AG04449 (cell line): Measurements from ENCODE around the gene HES4.
A peak's percentile ranks its signal among the peaks of the same experiment; 100 is the strongest.
"Not testable (repeated sequence)": the region's sequence is repeated elsewhere in the genome, so short reads cannot be mapped to it uniquely, and the experiment has no call there.

Experiments used
- CTCF ChIA-PET: fragments of 350-600 bp; formaldehyde crosslinking; extraction: SDS; loops from one replicate; lab custom pipeline; 2021; ENCODE audit warnings: antibody characterized with exemption; lab: Yijun Ruan, JAX
- POLR2A ChIA-PET: fragments of 400-600, 350-600 bp; formaldehyde crosslinking; extraction: SDS; loops from one replicate; lab custom pipeline; 2020; ENCODE audit warnings: antibody characterized with exemption, inconsistent platforms; lab: Yijun Ruan, JAX
- DNase-seq: peaks from one replicate; pipeline ENCODE4 v3.0.0-alpha.2; 2010; ENCODE audit warnings: low read depth, low spot score
- H3K4me3 ChIP-seq: 2 replicates; pipeline ENCODE4 v1.5.1; 2011; ENCODE audit warnings: low read depth, mild to moderate bottlenecking, control low read depth, low read length
- TF ChIP-seq, protein P1 (sequence below): IDR thresholded peaks from one replicate; pipeline ENCODE4 v1.5.1; 2011; ENCODE audit warnings: mild to moderate bottlenecking, moderate library complexity, low read length, control low read depth, inconsistent platforms; ENCODE audit not compliant: insufficient read depth; ENCODE audit errors: missing control alignments

HES4 gene

GRCh38 chr1:993379-993995 is 6.4 kb downstream of the HES4 start:
- TF ChIP-seq, protein P1, sequence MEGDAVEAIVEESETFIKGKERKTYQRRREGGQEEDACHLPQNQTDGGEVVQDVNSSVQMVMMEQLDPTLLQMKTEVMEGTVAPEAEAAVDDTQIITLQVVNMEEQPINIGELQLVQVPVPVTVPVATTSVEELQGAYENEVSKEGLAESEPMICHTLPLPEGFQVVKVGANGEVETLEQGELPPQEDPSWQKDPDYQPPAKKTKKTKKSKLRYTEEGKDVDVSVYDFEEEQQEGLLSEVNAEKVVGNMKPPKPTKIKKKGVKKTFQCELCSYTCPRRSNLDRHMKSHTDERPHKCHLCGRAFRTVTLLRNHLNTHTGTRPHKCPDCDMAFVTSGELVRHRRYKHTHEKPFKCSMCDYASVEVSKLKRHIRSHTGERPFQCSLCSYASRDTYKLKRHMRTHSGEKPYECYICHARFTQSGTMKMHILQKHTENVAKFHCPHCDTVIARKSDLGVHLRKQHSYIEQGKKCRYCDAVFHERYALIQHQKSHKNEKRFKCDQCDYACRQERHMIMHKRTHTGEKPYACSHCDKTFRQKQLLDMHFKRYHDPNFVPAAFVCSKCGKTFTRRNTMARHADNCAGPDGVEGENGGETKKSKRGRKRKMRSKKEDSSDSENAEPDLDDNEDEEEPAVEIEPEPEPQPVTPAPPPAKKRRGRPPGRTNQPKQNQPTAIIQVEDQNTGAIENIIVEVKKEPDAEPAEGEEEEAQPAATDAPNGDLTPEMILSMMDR = no peak
- DNase-seq = no peak
- H3K4me3 ChIP-seq = no peak overlapping the region
- ChIA-PET POLR2A (no interaction called here), CTCF (interaction anchor here (0.7 to 7.2 kb wide), 7 partner anchors 9 to 89 kb away, joined by 3 to 86 read pairs (median 4); partner anchors contain the start of gene PERM1)

DNA sequence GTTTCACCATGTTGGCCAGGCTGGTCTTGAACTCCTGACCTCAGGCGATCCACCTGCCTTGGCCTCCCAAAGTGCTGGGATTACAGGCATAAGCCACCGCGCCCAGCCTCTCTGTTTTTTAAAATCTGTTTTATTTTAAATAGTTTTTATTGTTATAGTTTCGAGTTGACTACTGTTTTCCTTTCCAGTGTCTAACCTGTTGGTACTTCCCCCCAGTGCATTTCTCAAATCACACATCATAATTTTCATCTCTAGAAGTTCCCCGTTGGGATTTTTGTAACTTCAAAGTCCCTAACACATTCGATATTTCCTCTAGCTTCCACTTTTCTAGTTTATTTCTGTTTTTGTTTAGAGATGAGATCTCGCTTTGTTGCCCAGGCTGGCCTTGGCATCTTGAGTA is 7.5 kb downstream of the HES4 start:
- no peak for DNase-seq
- ChIA-PET CTCF (interaction anchor here (0.5 to 7.2 kb wide), 6 partner anchors 9 to 71 kb away, joined by 3 to 86 read pairs (median 5); partner anchors contain the start of gene PERM1), POLR2A (no interaction called here)
- H3K4me3 ChIP-seq = no peak overlapping the region
- TF ChIP-seq, protein P1 = no peak

DNA sequence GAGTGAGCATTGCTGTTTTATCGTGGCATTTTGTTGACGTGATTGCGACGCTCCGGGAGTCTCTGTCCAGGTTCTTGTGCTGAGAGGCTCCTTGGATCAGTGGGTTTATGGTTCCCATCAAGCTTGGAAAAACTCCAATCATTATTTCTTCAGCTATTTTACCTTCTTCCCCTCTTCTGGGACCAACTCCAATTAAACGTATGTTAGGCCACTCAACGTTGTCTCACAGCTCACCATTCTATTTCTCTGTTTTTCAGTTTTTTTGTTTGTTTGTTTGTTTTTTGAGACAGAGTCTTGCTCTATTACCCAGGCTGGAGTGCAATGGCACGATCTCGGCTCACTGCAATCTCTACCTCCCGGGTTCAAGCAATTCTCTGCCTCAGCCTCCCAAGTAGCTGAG is 8.0 kb downstream of the HES4 start:
- no peak for DNase-seq
- POLR2A ChIA-PET = no interaction called here
- CTCF ChIA-PET = interaction anchor here (0.7 to 7.2 kb wide), 4 partner anchors 9 to 27 kb away, joined by 3 to 86 read pairs (median 8); partner anchors contain the start of gene PERM1
- H3K4me3 ChIP-seq = no peak overlapping the region
- TF ChIP-seq, protein P1 = no peak

- DNase-seq, H3K4me3 ChIP-seq, POLR2A ChIA-PET: not testable (repeated sequence)
- CTCF ChIA-PET = interaction anchor here (2.1 to 7.2 kb wide), 2 partner anchors 8 to 11 kb away, joined by 13 to 86 read pairs; partner anchors contain the start of gene PERM1
Measured at GRCh38 chr1:991275-991674, 8.6 kb downstream of the HES4 start.

GRCh38 chr1:988061-988460 is 11.8 kb downstream of the HES4 start:
- CTCF ChIA-PET, H3K4me3 ChIP-seq, DNase-seq: not testable (repeated sequence)
- POLR2A ChIA-PET = interaction anchor here (0.7 kb wide), 1 partner anchor 25 kb away, joined by 5 read pairs; the partner anchor contains the start of gene ISG15

DNA sequence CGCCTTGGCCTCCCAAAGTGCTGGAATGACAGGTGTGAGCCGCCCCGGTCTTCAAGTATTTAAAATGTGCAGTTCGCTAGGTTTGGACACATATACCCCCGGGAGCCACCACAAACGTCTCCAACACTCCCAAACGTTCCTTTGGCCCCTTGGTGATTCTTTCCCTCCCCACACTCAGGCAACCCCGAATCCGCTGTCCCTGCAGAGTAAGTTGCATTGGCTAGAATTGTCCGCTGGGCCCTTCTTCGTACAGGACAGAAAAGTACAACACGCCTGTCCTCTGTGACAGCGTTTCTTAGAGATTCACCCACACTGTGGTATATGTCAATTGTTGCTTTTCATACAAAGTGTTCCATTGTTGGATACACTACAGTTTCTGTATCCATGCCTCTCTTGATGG is 14.8 kb downstream of the HES4 start:
- POLR2A ChIA-PET = no interaction called here
- no peak overlapping the region for H3K4me3 ChIP-seq
- CTCF ChIA-PET = interaction anchor here (0.7 to 7.8 kb wide), 15 partner anchors 7 to 306 kb away, joined by 3 to 152 read pairs (median 16); partner anchors contain the start of gene HES4
- no peak for DNase-seq
- TF ChIP-seq, protein P1 = no peak

DNA sequence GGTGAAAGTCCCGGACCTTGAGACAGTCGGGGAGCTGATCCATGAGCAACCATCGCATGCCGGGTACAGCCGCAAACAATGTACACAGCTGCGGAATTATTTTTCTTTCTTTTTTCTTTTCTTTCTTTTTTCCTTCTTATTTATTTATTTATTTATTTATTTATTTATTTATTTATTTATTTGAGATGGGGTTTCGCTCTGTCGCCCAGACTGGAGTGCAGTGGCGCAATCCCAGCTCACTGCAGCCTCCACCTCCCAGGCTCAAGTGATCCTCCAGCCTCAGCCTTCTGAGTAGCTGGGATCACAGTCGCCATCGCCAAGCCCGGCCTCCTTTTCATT is 15.5 kb downstream of the HES4 start:
- CTCF ChIA-PET = interaction anchor here (0.6 to 7.8 kb wide), 33 partner anchors 8 to 359 kb away, joined by 3 to 152 read pairs (median 4); partner anchors contain the start of genes HES4, ISG15 and PLEKHN1
- peak overlapping the region; percentile 40 for H3K4me3 ChIP-seq
- TF ChIP-seq, protein P1 = no peak
- no peak for DNase-seq
- POLR2A ChIA-PET = interaction anchor here (0.6 kb wide), 1 partner anchor 39 kb away, joined by 3 read pairs; no protein-coding TSS in a partner anchor
